Neutrophil (primary cell): Measurements from ENCODE around the gene RTL1.

Experiments
- H3K27ac ChIP-seq: fragments of 200-600 bp; sonication (generic); 2 replicates; pipeline ENCODE4 v1.5.1; 2016; ENCODE audit warnings: mild to moderate bottlenecking, moderate library complexity
- H3K27me3 ChIP-seq: fragments of 200-600 bp; sonication (generic); 2 replicates; pipeline ENCODE4 v1.6.0; 2016; ENCODE audit warnings: mild to moderate bottlenecking
- H3K36me3 ChIP-seq: fragments of 200-600 bp; sonication (generic); 2 replicates; pipeline ENCODE4 v1.5.1; 2017
- H3K4me1 ChIP-seq, 2 experiments: fragments of 200-600 bp in 1 of 2; sonication (generic) in 1 of 2; 1 replicate in 1 of 2; 2 replicates in 1 of 2; pipeline versions ENCODE4 v1.5.1 to v1.6.1; 2013 to 2016; ENCODE audit warnings: low read depth in 1 of 2, low read length in 1 of 2, mild to moderate bottlenecking in 1 of 2, moderate library complexity in 1 of 2; ENCODE audit not compliant: control insufficient read depth in 1 of 2, insufficient read depth in 1 of 2
- H3K4me3 ChIP-seq, 2 experiments: fragments of 200-600 bp in 1 of 2; sonication (generic) in 1 of 2; 1 replicate in 1 of 2; 2 replicates in 1 of 2; pipeline ENCODE4 v1.5.1; 2013 to 2016; ENCODE audit warnings: low read depth in 1 of 2, low read length in 1 of 2, mild to moderate bottlenecking in 1 of 2, moderate library complexity in 1 of 2
- H3K9me3 ChIP-seq: fragments of 200-600 bp; sonication (generic); 2 replicates; pipeline ENCODE4 v1.5.1; 2016
- CTCF ChIP-seq: fragments of 200-600 bp; sonication (generic); IDR thresholded peaks from 2 replicates; pipeline ENCODE4 v1.5.1; 2016; ENCODE audit warnings: antibody characterized with exemption

Gene RTL1

DNA sequence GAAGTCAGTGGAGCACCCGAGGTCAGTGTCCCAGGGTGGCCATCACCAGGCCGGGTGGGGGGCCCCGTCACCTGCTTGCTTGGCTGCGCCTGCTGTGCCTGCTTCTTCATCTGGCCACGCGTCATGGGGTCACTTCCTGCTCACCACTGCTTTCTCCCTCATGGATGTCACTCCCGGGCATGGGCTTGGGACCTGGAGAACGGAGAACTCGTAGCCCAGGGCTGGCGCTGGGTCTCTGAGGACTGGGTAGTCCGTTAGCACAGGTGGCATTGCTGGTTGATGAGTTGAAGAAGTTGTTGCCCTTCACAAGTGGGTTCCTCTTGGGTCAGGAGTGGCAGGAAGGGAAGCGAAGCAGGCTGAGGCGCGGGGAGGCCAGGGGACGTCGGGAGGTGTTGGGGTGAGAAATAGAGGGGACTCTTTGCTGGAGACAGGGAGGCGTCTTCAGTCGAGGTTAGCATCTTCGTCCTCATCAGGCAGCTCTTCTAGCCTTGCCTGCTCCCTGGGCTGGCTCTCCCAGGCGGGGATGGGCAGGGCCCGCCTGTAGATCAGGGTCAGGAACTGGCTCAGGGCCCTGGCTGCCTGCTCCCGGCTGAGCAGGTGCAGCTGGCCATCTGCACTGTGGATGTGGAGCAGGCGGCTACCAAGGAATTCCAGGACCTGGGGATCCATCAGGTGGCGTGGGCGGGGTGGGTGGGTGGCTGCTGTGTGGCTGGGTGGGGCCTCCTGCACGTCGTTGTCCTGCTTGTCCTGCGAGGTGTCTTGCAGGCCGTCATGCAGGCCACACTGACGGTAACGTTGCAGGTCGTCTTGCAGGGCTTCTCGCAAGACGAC lies 23.0 kb downstream of the RTL1 start:
- no peak overlapping the region for H3K4me3 ChIP-seq
- no peaks in the 10 kb centered on the region for H3K9me3 ChIP-seq
- no peak overlapping the region for H3K27ac ChIP-seq
- no peaks in the 10 kb centered on the region for H3K36me3 ChIP-seq
- no peaks in the 10 kb centered on the region for H3K4me1 ChIP-seq
- H3K27me3 ChIP-seq, result no peaks in the 10 kb centered on the region
- TF ChIP-seq CTCF, result no peak

DNA sequence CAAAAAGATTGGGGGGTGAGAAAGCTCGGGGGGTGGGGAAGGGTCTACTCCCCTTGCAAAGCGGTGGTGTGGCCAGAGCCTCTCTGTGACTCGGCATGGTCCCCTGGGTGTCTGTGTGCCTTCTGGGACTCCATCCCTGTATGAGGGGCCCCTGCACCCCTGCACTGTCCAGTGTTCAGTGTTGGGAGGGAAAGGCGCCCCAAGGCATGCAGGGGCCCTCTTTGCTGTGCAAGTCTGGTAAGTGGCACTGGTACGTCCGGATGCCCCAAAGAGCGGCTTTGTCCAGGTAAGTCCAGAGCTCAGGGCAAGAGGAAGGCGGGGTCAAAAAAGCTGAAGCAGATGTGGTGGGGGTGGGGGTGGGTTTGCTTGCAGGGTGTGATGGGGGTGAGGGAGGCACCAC lies 23.7 kb downstream of the RTL1 start:
- no peak overlapping the region for H3K27ac ChIP-seq
- no peaks in the 10 kb centered on the region for H3K9me3 ChIP-seq
- no peaks in the 10 kb centered on the region for H3K4me1 ChIP-seq
- no peaks in the 10 kb centered on the region for H3K27me3 ChIP-seq
- no peak for TF ChIP-seq CTCF
- H3K36me3 ChIP-seq, result no peaks in the 10 kb centered on the region
- H3K4me3 ChIP-seq, result no peak overlapping the region

GRCh38 chr14:100879194-100879593 lies 24.3 kb downstream of the RTL1 start:
- no peaks in the 10 kb centered on the region for H3K27me3 ChIP-seq
- H3K27ac ChIP-seq, result no peak overlapping the region
- no peak for TF ChIP-seq CTCF
- H3K36me3 ChIP-seq, result no peaks in the 10 kb centered on the region
- H3K9me3 ChIP-seq, result no peaks in the 10 kb centered on the region
- no peak overlapping the region for H3K4me3 ChIP-seq
- no peaks in the 10 kb centered on the region for H3K4me1 ChIP-seq

GRCh38 chr14:100878271-100879146 lies 25.0 kb downstream of the RTL1 start:
- no peak for TF ChIP-seq CTCF
- Histone ChIP-seq H3K27ac (no peak overlapping the region), H3K36me3 (no peaks in the 10 kb centered on the region)

GRCh38 chr14:100875861-100876590 lies 27.5 kb downstream of the RTL1 start:
- Histone ChIP-seq H3K27me3 (no peaks in the 10 kb centered on the region), H3K4me3 (no peak overlapping the region), H3K36me3 (no peaks in the 10 kb centered on the region), H3K27ac (no peak overlapping the region), H3K9me3 (no peaks in the 10 kb centered on the region), H3K4me1 (no peaks in the 10 kb centered on the region)
- no peak for TF ChIP-seq CTCF

More at GRCh38 chr14:100878271-100879146, 25.0 kb downstream of the RTL1 start:
- Histone ChIP-seq H3K4me1 (no peaks in the 10 kb centered on the region), H3K27me3 (no peaks in the 10 kb centered on the region), H3K9me3 (no peaks in the 10 kb centered on the region), H3K4me3 (no peak overlapping the region)
